Kidney (tissue), 14 donors: ENCODE results near the gene TMPRSS4. TPM values are rescaled to one million over a fixed set of nuclear protein-coding genes. Genes with fewer than 3 reads are reported as not detected.

ENCODE experiments used
- DNase-seq, 5 donors: peaks; one replicate each; pipeline ENCODE4 v3.0.0-alpha.2; 2013 to 2020
- FAIRE-seq: peaks from 2 replicates; lab custom pipeline; 2012; peaks lifted over from hg19 to GRCh38; lab: Jason Lieb, UNC
- H3K27ac ChIP-seq, 2 donors: one replicate each; pipeline ENCODE4 v1.7.0; 2013; ENCODE audit warnings: low read depth in 2 of 2, low read length in 2 of 2, inconsistent platforms in 1 of 2
- H3K27me3 ChIP-seq: one replicate; pipeline ENCODE4 v1.7.1; 2013; ENCODE audit warnings: low read length, inconsistent platforms; ENCODE audit not compliant: control insufficient read depth, insufficient read depth
- H3K36me3 ChIP-seq, 3 donors: one replicate each; pipeline versions ENCODE4 v1.7.0 to v1.7.1; 2013; ENCODE audit warnings: low read length in 3 of 3, control low read depth in 1 of 3, inconsistent platforms in 1 of 3; ENCODE audit not compliant: insufficient read depth in 3 of 3, control insufficient read depth in 2 of 3
- H3K4me1 ChIP-seq, 3 donors: one replicate each; pipeline versions ENCODE4 v1.7.0 to v1.7.1; 2013; ENCODE audit warnings: low read length in 3 of 3, inconsistent platforms in 1 of 3, low read depth in 1 of 3; ENCODE audit not compliant: control insufficient read depth in 2 of 3, insufficient read depth in 2 of 3
- H3K4me3 ChIP-seq, 3 donors: one replicate each; pipeline versions ENCODE4 v1.7.0 to v1.8.1; 2013; ENCODE audit warnings: low read length in 3 of 3, control low read depth in 1 of 3, inconsistent platforms in 1 of 3
- H3K9ac ChIP-seq, 3 donors: one replicate each; pipeline versions ENCODE4 v1.7.0 to v1.7.1; 2013; ENCODE audit warnings: low read length in 3 of 3, control low read depth in 1 of 3, inconsistent platforms in 1 of 3
- H3K9me3 ChIP-seq, 3 donors: one replicate each; pipeline versions ENCODE4 v1.7.0 to v1.7.1; 2013; ENCODE audit warnings: low read length in 3 of 3, control low read depth in 1 of 3, inconsistent platforms in 1 of 3; ENCODE audit not compliant: control insufficient read depth in 2 of 3, insufficient read depth in 1 of 3
- CTCF ChIP-seq: IDR thresholded peaks from 3 replicates; pipeline ENCODE4 v1.5.1; 2012; ENCODE audit warnings: mild to moderate bottlenecking, moderate library complexity, borderline replicate concordance; ENCODE audit not compliant: insufficient read depth; ENCODE audit errors: extremely low read depth
- intact Hi-C: fragments of 100-400 bp; cut with DNase I; formaldehyde crosslinking; loops from one replicate; pipeline ENCODE4 v1.11.1; 2022
- polyA plus RNA-seq: library from polyadenylated mRNA; stranded (reverse); fragments of 350-450 nt; fragmentation: Illumina TruSeq; extraction: RNeasy Lipid Tissue Mini Kit (QIAGEN cat#74804); gene quantifications from one replicate; pipeline ENCODE4 v1.2.3, GENCODE V29; 2014; ENCODE audit warnings: low read depth, low replicate concordance; ENCODE audit not compliant: insufficient read depth
- total RNA-seq: library from RNA; stranded (reverse); fragmentation: NEBNext Ultra II Directional; extraction: Animal tissue kit (Norgen Biotek cat#: 25700); gene quantifications from one replicate; pipeline ENCODE4 v1.2.1, GENCODE V29; 2021
- donor health status: control.
- donor health status: control.
- donor health status: control.
- donor health status: control.
- donor health status: control.
- donor health status: DM: yes; HTN: yes; CAD: no.
- donor health status: Normal renal cell carcinoma (clear cell type).

The TMPRSS4 gene
- total and polyA plus RNA-seq, 2 donors from 2014 or later: 27.8 to 234 TPM

GRCh38 chr11:118161786-118162185 is 84.9 kb downstream of the TMPRSS4 start:
- H3K4me3 ChIP-seq: no peak overlapping the region
- TF ChIP-seq CTCF: no peak
- DNase-seq: no peak
- H3K36me3 ChIP-seq: no peaks in the 10 kb centered on the region
- H3K27me3 ChIP-seq: peaks cover 3% of the 10 kb centered on the region
- H3K9me3 ChIP-seq: no peaks in the 10 kb centered on the region
- H3K9ac ChIP-seq: no peak overlapping the region
- FAIRE-seq: no peak
- intact Hi-C loops: no loop called here
- H3K4me1 ChIP-seq: no peaks in the 10 kb centered on the region
- no peak overlapping the region for H3K27ac ChIP-seq

GRCh38 chr11:118162846-118163245 is 86.0 kb downstream of the TMPRSS4 start:
- H3K27me3 ChIP-seq: no peaks in the 10 kb centered on the region
- TF ChIP-seq CTCF: no peak
- H3K27ac ChIP-seq: no peak overlapping the region
- DNase-seq (no peak), FAIRE-seq (no peak)
- no peak overlapping the region for H3K9ac ChIP-seq
- H3K4me1 ChIP-seq: no peaks in the 10 kb centered on the region
- no peaks in the 10 kb centered on the region for H3K36me3 ChIP-seq
- H3K9me3 ChIP-seq: no peaks in the 10 kb centered on the region
- no peak overlapping the region for H3K4me3 ChIP-seq
- intact Hi-C loops: no loop called here

- no peaks in the 10 kb centered on the region for H3K9me3 ChIP-seq
- TF ChIP-seq CTCF: no peak
- no peak for FAIRE-seq
- H3K9ac ChIP-seq: no peak overlapping the region
- no peaks in the 10 kb centered on the region for H3K36me3 ChIP-seq
- intact Hi-C loops: no loop called here
- no peaks in the 10 kb centered on the region for H3K27me3 ChIP-seq
- no peak overlapping the region for H3K4me3 ChIP-seq
- no peaks in the 10 kb centered on the region for H3K4me1 ChIP-seq
- DNase-seq: no peak
- H3K27ac ChIP-seq: no peak overlapping the region
These were observed 86.6 kb downstream of the TMPRSS4 start for GRCh38 chr11:118163494-118163893.

GRCh38 chr11:118164885-118165284 is 88.0 kb downstream of the TMPRSS4 start:
- Histone ChIP-seq H3K36me3 (no peaks in the 10 kb centered on the region), H3K9me3 (no peaks in the 10 kb centered on the region), H3K4me3 (no peak overlapping the region), H3K27ac (no peak overlapping the region), H3K27me3 (no peaks in the 10 kb centered on the region), H3K9ac (no peak overlapping the region), H3K4me1 (no peaks in the 10 kb centered on the region)
- DNase-seq: no peak
- intact Hi-C loops: no loop called here
- no peak for TF ChIP-seq CTCF
- no peak for FAIRE-seq
